Omental fat pad (tissue), 4 donors: Measurements from ENCODE around the gene FANCD2. TPM values are rescaled to one million over a fixed set of nuclear protein-coding genes. Genes with fewer than 3 reads are reported as not detected.

Experiments used
- ATAC-seq: fragments of 150-250 bp; one replicate; pipeline ENCODE4 v1.9.1; 2016; ENCODE audit warnings: mild to moderate bottlenecking, moderate library complexity; ENCODE audit not compliant: low FRiP score
- DNase-seq: peaks from one replicate; pipeline ENCODE4 v3.0.0-alpha.2; 2019; ENCODE audit warnings: low spot score
- CTCF ChIP-seq, 3 donors: fragments of 450-650 bp; IDR thresholded peaks; one replicate each; pipeline ENCODE4 v1.5.1; 2016 to 2017; ENCODE audit warnings: antibody characterized with exemption in 3 of 3, mild to moderate bottlenecking in 3 of 3, moderate library complexity in 2 of 3
- total RNA-seq, 4 donors: library from RNA; depleted of rRNA; stranded (reverse); fragments of >200 nt; gene quantifications; one replicate each; pipeline ENCODE4 v1.1.0, GENCODE V29; 2016

The FANCD2 gene
- total RNA-seq, 4 donors from 2014 or later: 1.7 to 3.5 (median 3.3) TPM

- DNase-seq: no peak
- no peak for TF ChIP-seq CTCF (IDR thresholded peaks at IDR 0.05)
- no peak for ATAC-seq
Observed at GRCh38 chr3:10136426-10137005, 110.3 kb downstream of the FANCD2 start.

GRCh38 chr3:10137178-10137577 is 110.9 kb downstream of the FANCD2 start:
- ATAC-seq (no peak), DNase-seq (no peak)
- TF ChIP-seq CTCF (IDR thresholded peaks at IDR 0.05): no peak

GRCh38 chr3:10140996-10141546 is 114.8 kb downstream of the FANCD2 start:
- no peak for ATAC-seq
- no peak for DNase-seq
- TF ChIP-seq CTCF (IDR thresholded peaks at IDR 0.05): no peak

- no peak for TF ChIP-seq CTCF (IDR thresholded peaks at IDR 0.05)
- ATAC-seq: no peak
- DNase-seq: no peak
Observed at GRCh38 chr3:10142707-10143560, 116.7 kb downstream of the FANCD2 start.

GRCh38 chr3:10145685-10146084 is 119.4 kb downstream of the FANCD2 start:
- DNase-seq (no peak), ATAC-seq (no peak)
- no peak for TF ChIP-seq CTCF (IDR thresholded peaks at IDR 0.05)

GRCh38 chr3:10149226-10149625 is 123.0 kb downstream of the FANCD2 start:
- no peak for DNase-seq
- no peak for TF ChIP-seq CTCF (IDR thresholded peaks at IDR 0.05)
- no peak for ATAC-seq
